Central memory CD8-positive, alpha-beta T cell (primary cell): ENCODE data around the gene PPP6R2.

Source experiments
- ATAC-seq: fragments of 150-1000 bp; cut with Tn5 transposase; replicated peaks from 2 replicates; pipeline ENCODE4 v1.10.0; 2022; ENCODE audit warnings: mild to moderate bottlenecking, moderate FRiP score, moderate number of reproducible peaks; ENCODE audit not compliant: poor library complexity, severe bottlenecking; ENCODE audit errors: extremely low read depth
- DNase-seq, 2 donors: peaks; one replicate each; pipeline ENCODE4 v3.0.0; 2021; ENCODE audit warnings: low spot score in 2 of 2
- H3K27ac Mint-ChIP-seq: one replicate; pipeline ENCODE4 v1.8.0; 2022; ENCODE audit warnings: low read depth, mild to moderate bottlenecking, moderate library complexity, mixed read lengths
- H3K27me3 Mint-ChIP-seq: one replicate; pipeline ENCODE4 v1.8.0; 2022; ENCODE audit warnings: mixed read lengths
- H3K36me3 Mint-ChIP-seq: one replicate; pipeline ENCODE4 v1.8.0; 2022; ENCODE audit warnings: mild to moderate bottlenecking, moderate library complexity, mixed read lengths; ENCODE audit not compliant: insufficient read depth
- H3K4me1 Mint-ChIP-seq: one replicate; pipeline ENCODE4 v1.8.0; 2022; ENCODE audit warnings: mixed read lengths
- H3K4me3 Mint-ChIP-seq: one replicate; pipeline ENCODE4 v1.8.0; 2022; ENCODE audit warnings: mild to moderate bottlenecking, moderate library complexity, mixed read lengths
- H3K9me3 Mint-ChIP-seq: one replicate; pipeline ENCODE4 v1.8.0; 2022; ENCODE audit warnings: mixed read lengths

PPP6R2 gene

DNA sequence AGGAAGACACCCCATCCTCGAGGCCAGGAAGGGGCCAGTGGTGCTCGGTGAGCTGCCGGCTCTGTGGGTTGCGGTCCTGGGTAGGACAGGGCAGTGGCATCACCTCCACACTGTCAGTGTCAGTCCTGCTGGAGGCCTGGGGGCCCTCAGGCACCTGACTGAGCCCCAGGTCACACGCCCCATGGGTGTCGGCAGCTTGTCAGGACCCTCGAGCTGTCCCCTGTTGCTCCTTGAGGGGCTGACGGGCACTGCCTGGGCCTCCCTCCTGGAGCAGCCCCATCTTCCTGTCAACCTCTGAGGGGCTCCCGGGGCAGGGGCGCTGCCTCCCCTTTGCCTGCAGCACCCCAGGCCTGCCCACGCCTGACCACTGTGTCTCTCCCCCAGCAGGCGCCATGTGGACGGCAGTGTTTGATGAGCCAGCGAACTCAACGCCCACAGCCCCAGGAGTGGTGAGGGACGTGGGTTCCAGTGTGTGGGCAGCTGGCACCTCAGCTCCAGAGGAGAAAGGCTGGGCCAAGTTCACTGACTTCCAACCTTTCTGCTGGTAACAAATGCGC lies 96.3 kb downstream of the PPP6R2 start:
- Mint-ChIP-seq H3K27me3 (no peaks in the 10 kb centered on the region), H3K4me1 (peaks cover 6% of the 10 kb centered on the region), H3K36me3 (peaks cover 46% of the 10 kb centered on the region), H3K9me3 (no peaks in the 10 kb centered on the region), H3K4me3 (no peak overlapping the region), H3K27ac (peak overlapping the region; percentile 64)
- no peak for DNase-seq
- no peak for ATAC-seq

DNA sequence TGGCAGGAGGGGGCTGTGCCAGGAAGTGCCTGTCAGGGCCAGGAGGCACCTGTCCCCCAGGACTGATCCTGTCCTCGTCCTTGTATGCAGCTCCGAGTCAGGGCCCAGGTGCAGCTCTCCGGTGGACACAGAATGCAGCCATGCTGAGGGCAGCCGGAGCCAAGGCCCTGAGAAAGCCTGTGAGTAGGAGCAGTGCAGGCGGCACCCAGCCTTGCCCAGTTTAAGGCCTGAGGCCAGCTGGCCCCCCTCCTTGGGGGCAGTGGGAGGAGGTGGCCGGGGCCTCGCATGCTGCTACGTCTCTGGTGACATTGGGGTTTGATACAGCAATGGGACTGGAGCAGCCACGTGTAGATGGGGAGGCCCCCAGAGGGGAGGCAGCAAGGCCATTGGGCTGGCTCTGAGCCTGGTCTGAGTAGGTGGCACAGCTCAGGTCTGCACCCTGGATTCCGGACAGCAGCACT lies 96.8 kb downstream of the PPP6R2 start:
- DNase-seq (no peak), ATAC-seq (no peak)
- Mint-ChIP-seq H3K9me3 (no peaks in the 10 kb centered on the region), H3K27ac (peak overlapping the region; percentile 64), H3K4me1 (peaks cover 8% of the 10 kb centered on the region), H3K4me3 (no peak overlapping the region), H3K27me3 (no peaks in the 10 kb centered on the region), H3K36me3 (peaks cover 46% of the 10 kb centered on the region)

GRCh38 chr22:50440544-50441249 lies 97.6 kb downstream of the PPP6R2 start:
- Mint-ChIP-seq H3K4me3 (no peak overlapping the region), H3K27ac (peak overlapping the region; percentile 67), H3K4me1 (peaks cover 10% of the 10 kb centered on the region), H3K9me3 (no peaks in the 10 kb centered on the region), H3K36me3 (peaks cover 43% of the 10 kb centered on the region), H3K27me3 (no peaks in the 10 kb centered on the region)
- no peak for ATAC-seq
- DNase-seq, result no peak

GRCh38 chr22:50441428-50441993 lies 98.4 kb downstream of the PPP6R2 start:
- H3K9me3 Mint-ChIP-seq, result no peaks in the 10 kb centered on the region
- H3K27me3 Mint-ChIP-seq, result no peaks in the 10 kb centered on the region
- DNase-seq (no peak), ATAC-seq (no peak)
- H3K27ac Mint-ChIP-seq, result peak overlapping the region; percentile 67
- peaks cover 13% of the 10 kb centered on the region for H3K4me1 Mint-ChIP-seq
- H3K36me3 Mint-ChIP-seq, result peaks cover 42% of the 10 kb centered on the region
- H3K4me3 Mint-ChIP-seq, result no peak overlapping the region

DNA sequence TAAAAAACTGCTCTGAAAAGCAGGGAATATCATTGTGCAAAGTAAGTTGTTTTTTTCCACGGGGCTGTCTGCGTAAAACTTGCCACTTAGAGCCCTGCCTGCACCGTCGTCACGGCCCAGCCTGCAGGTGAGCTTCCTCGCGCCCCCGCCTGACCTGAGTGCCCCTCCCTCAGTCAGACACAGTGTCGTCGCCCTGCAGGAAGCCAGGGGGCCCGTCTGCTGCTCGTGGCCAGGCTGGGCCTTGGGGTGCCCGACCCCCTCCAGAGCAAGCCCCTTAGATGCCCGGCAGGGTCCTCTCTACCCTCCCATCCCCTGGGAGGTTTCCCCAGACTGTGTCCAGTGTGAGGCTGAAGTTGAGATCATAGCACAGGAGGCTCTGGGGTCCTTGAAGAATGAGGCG lies 100.1 kb downstream of the PPP6R2 start:
- no peak for ATAC-seq
- Mint-ChIP-seq H3K36me3 (peaks cover 51% of the 10 kb centered on the region), H3K4me3 (no peak overlapping the region), H3K9me3 (no peaks in the 10 kb centered on the region), H3K4me1 (peaks cover 15% of the 10 kb centered on the region), H3K27ac (peak overlapping the region; percentile 74), H3K27me3 (no peaks in the 10 kb centered on the region)
- DNase-seq, result no peak

GRCh38 chr22:50443801-50444625 lies 100.9 kb downstream of the PPP6R2 start:
- no peak overlapping the region for H3K4me3 Mint-ChIP-seq
- no peak for ATAC-seq
- no peaks in the 10 kb centered on the region for H3K27me3 Mint-ChIP-seq
- peaks cover 51% of the 10 kb centered on the region for H3K36me3 Mint-ChIP-seq
- peaks cover 22% of the 10 kb centered on the region for H3K4me1 Mint-ChIP-seq
- no peaks in the 10 kb centered on the region for H3K9me3 Mint-ChIP-seq
- DNase-seq, result no peak
- H3K27ac Mint-ChIP-seq, result peak overlapping the region; percentile 86

- peak overlapping the region; percentile 56 for H3K4me3 Mint-ChIP-seq
- peak overlapping the region; percentile 86 for H3K27ac Mint-ChIP-seq
- ATAC-seq (no peak), DNase-seq (no peak)
- peaks cover 52% of the 10 kb centered on the region for H3K36me3 Mint-ChIP-seq
- no peaks in the 10 kb centered on the region for H3K9me3 Mint-ChIP-seq
- peaks cover 27% of the 10 kb centered on the region for H3K4me1 Mint-ChIP-seq
- no peaks in the 10 kb centered on the region for H3K27me3 Mint-ChIP-seq
Measured at GRCh38 chr22:50444663-50445062, 101.5 kb downstream of the PPP6R2 start.

- H3K27ac Mint-ChIP-seq, result peak overlapping the region; percentile 86
- ATAC-seq (peak; percentile 61), DNase-seq (peak in 1 of 2 donors; percentile 35)
- H3K4me3 Mint-ChIP-seq, result peak overlapping the region; percentile 56
- H3K4me1 Mint-ChIP-seq, result peaks cover 31% of the 10 kb centered on the region
- no peaks in the 10 kb centered on the region for H3K27me3 Mint-ChIP-seq
- H3K9me3 Mint-ChIP-seq, result no peaks in the 10 kb centered on the region
- H3K36me3 Mint-ChIP-seq, result peaks cover 52% of the 10 kb centered on the region
Measured at GRCh38 chr22:50445071-50445879, 102.1 kb downstream of the PPP6R2 start.

GRCh38 chr22:50445880-50446707 lies 103.0 kb downstream of the PPP6R2 start:
- Mint-ChIP-seq H3K9me3 (no peaks in the 10 kb centered on the region), H3K27me3 (no peaks in the 10 kb centered on the region), H3K4me3 (peak overlapping the region; percentile 56), H3K27ac (peak overlapping the region; percentile 86), H3K4me1 (peaks cover 31% of the 10 kb centered on the region), H3K36me3 (peaks cover 59% of the 10 kb centered on the region)
- ATAC-seq (no peak), DNase-seq (no peak)

DNA sequence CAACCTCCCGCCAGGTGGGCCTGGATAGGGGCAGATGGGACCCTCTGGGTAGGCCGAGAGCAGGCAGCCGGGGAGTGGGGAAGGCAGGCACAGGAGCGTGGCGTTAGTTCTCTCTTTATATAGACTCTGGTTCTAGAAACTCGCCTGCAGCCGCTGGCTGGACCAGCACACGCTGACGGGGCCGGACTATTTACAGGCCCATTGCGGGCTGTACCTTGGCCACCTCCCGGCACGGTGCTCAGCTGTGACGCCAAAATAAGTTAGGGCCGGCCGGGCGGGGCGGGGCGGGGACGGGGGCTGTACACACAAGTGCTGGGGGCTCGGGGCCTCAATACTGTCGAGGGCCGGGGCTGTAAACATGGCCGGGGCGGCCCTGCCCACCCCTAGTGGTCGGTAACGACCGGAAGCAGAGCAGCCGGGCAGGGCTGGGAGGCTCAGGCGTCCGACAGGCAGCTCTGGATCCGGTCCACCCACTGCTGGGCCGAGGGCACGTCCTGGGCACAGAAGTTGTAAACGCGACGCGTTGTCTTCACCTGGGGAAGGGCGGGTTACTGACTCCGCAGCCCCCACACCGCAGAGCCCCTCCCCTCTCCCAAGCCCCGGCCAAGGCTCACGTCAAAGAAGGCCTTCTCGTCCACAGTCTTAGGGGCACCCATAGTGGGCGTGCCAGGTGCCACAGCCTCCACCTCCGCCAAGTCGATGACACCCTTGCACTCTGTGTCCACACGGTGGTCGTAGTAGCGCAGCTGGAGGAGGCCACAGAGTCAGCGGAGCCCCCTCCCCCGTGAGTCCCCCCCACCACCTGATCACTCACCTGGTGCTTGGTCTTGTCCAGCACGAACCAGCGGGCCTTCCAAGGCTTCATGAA lies 103.8 kb downstream of the PPP6R2 start:
- DNase-seq, result no peak
- H3K27ac Mint-ChIP-seq, result peak overlapping the region; percentile 32
- no peaks in the 10 kb centered on the region for H3K9me3 Mint-ChIP-seq
- no peak overlapping the region for H3K4me3 Mint-ChIP-seq
- no peaks in the 10 kb centered on the region for H3K27me3 Mint-ChIP-seq
- no peak for ATAC-seq
- H3K4me1 Mint-ChIP-seq, result peaks cover 35% of the 10 kb centered on the region
- peaks cover 62% of the 10 kb centered on the region for H3K36me3 Mint-ChIP-seq
